Measurements from ENCODE around the gene ADGRF4. TPM values are rescaled to one million over a fixed set of nuclear protein-coding genes. Genes with fewer than 3 reads are reported as not detected.

The ADGRF4 gene
- total and polyA plus RNA-seq, 2 donors (not counting 1 experiment from before 2014, with no cell fraction given): not detected

- no peak for ATAC-seq (ENCODE audit: low read depth)
- no peaks in the 10 kb centered on the region for H3K27me3 ChIP-seq (replicated peaks in 1 of 4; ENCODE audit: control extremely low read depth in 1 of 4, control insufficient read depth in 3 of 4, insufficient read depth in 4 of 4, low read length in 3 of 4)
- Mint-ChIP-seq H3K27ac (no peak overlapping the region), H3K27me3 (no peaks in the 10 kb centered on the region), H3K4me3 (no peak overlapping the region), H3K9me3 (ENCODE audit: insufficient read depth) (no peaks in the 10 kb centered on the region), H3K4me1 (no peaks in the 10 kb centered on the region)
- H3K9me3 ChIP-seq (ENCODE audit: control extremely low read depth in 1 of 3, control insufficient read depth in 2 of 3, insufficient read depth in 1 of 3, low read length in 2 of 3): no peaks in the 10 kb centered on the region
- no peak for TF ChIP-seq EZH2 (IDR thresholded peaks at IDR 0.05; ENCODE audit: borderline replicate concordance, insufficient read depth, low read depth, low read length, poor library complexity, severe bottlenecking)
- TF ChIP-seq CTCF (IDR thresholded peaks at IDR 0.05): no peak
- ChIA-PET POLR2A (no interaction called here), CTCF (no interaction called here)
- no peak overlapping the region for H3K27ac ChIP-seq (ENCODE audit: low read length in 2 of 2)
- DNase-seq: no peak
- H3K9ac ChIP-seq (ENCODE audit: low read length): no peak overlapping the region
- intact Hi-C loops (cut with micrococcal nuclease): no loop called here
- H3K4me3 ChIP-seq (ENCODE audit: control extremely low read depth in 1 of 5, extremely low read depth in 1 of 5, insufficient read depth in 1 of 5, low read depth in 2 of 5, low read length in 4 of 5): no peak overlapping the region
- H2AFZ ChIP-seq (ENCODE audit: insufficient read depth, low read depth, low read length, poor library complexity, severe bottlenecking): no peak overlapping the region
- H3K4me1 ChIP-seq (ENCODE audit: control insufficient read depth in 2 of 2, insufficient read depth in 2 of 2, low read length in 2 of 2): peaks cover 0 to 6% of the 10 kb centered on the region in 2 donors
- H3K4me2 ChIP-seq (replicated peaks; ENCODE audit: low read depth, low read length, poor library complexity, severe bottlenecking): no peak overlapping the region
- 83% methylated on average over 2 of the region's 3 CpGs for WGBS (ENCODE audit: insufficient coverage)
- H4K20me1 ChIP-seq (ENCODE audit: control insufficient read depth, insufficient read depth, low read length, poor library complexity, severe bottlenecking): no peaks in the 10 kb centered on the region
- H3K79me2 ChIP-seq (ENCODE audit: control insufficient read depth, insufficient read depth, low read length): no peaks in the 10 kb centered on the region
- H3K36me3 ChIP-seq (replicated peaks in 1 of 2; ENCODE audit: control extremely low read depth in 1 of 2, control insufficient read depth in 1 of 2, extremely low read depth in 1 of 2, insufficient read depth in 2 of 2, low read length in 1 of 2): no peaks in the 10 kb centered on the region
Measured at GRCh38 chr6:47650553-47651432, 47.6 kb upstream of the ADGRF4 start.

- Histone ChIP-seq H3K36me3 (replicated peaks in 1 of 2; ENCODE audit: control extremely low read depth in 1 of 2, control insufficient read depth in 1 of 2, extremely low read depth in 1 of 2, insufficient read depth in 2 of 2, low read length in 1 of 2) (no peaks in the 10 kb centered on the region), H2AFZ (ENCODE audit: insufficient read depth, low read depth, low read length, poor library complexity, severe bottlenecking) (no peak overlapping the region), H3K27ac (ENCODE audit: low read length in 2 of 2) (no peak overlapping the region), H3K4me1 (ENCODE audit: control insufficient read depth in 2 of 2, insufficient read depth in 2 of 2, low read length in 2 of 2) (peaks cover 0 to 6% of the 10 kb centered on the region in 2 donors), H3K4me3 (ENCODE audit: control extremely low read depth in 1 of 5, extremely low read depth in 1 of 5, insufficient read depth in 1 of 5, low read depth in 2 of 5, low read length in 4 of 5) (no peak overlapping the region), H3K79me2 (ENCODE audit: control insufficient read depth, insufficient read depth, low read length) (no peaks in the 10 kb centered on the region), H3K9me3 (ENCODE audit: control extremely low read depth in 1 of 3, control insufficient read depth in 2 of 3, insufficient read depth in 1 of 3, low read length in 2 of 3) (no peaks in the 10 kb centered on the region), H3K27me3 (replicated peaks in 1 of 4; ENCODE audit: control extremely low read depth in 1 of 4, control insufficient read depth in 3 of 4, insufficient read depth in 4 of 4, low read length in 3 of 4) (no peaks in the 10 kb centered on the region), H4K20me1 (ENCODE audit: control insufficient read depth, insufficient read depth, low read length, poor library complexity, severe bottlenecking) (no peaks in the 10 kb centered on the region), H3K4me2 (replicated peaks; ENCODE audit: low read depth, low read length, poor library complexity, severe bottlenecking) (no peak overlapping the region), H3K9ac (ENCODE audit: low read length) (no peak overlapping the region)
- TF ChIP-seq CTCF (IDR thresholded peaks at IDR 0.05) (no peak), EZH2 (IDR thresholded peaks at IDR 0.05; ENCODE audit: borderline replicate concordance, insufficient read depth, low read depth, low read length, poor library complexity, severe bottlenecking) (no peak)
- no peaks in the 10 kb centered on the region for H3K4me1 Mint-ChIP-seq
- DNase-seq: no peak
- intact Hi-C loops (cut with micrococcal nuclease): no loop called here
- no peak overlapping the region for H3K4me3 Mint-ChIP-seq
- no peak for ATAC-seq (ENCODE audit: low read depth)
- no peaks in the 10 kb centered on the region for H3K27me3 Mint-ChIP-seq
- 93% methylated on average over 2 of the region's 6 CpGs for WGBS (ENCODE audit: insufficient coverage)
- no peak overlapping the region for H3K27ac Mint-ChIP-seq
- CTCF ChIA-PET: no interaction called here
- no peaks in the 10 kb centered on the region for H3K9me3 Mint-ChIP-seq (ENCODE audit: insufficient read depth)
- POLR2A ChIA-PET: no interaction called here
Measured at GRCh38 chr6:47651505-47651944, 46.9 kb upstream of the ADGRF4 start.
